Panc1 (cell line): ENCODE results near the gene DOCK4. TPM values are rescaled to one million over a fixed set of nuclear protein-coding genes. Genes with fewer than 3 reads are reported as not detected.

Experiments used
- ATAC-seq: fragments of 200-7000 bp; cut with Tn5 transposase; 2 replicates; pipeline ENCODE4 v1.9.1; 2020; ENCODE audit warnings: mild to moderate bottlenecking, moderate library complexity
- BruUV-seq: library from RNA; stranded (reverse); fragments of 400-500 nt; replicated peaks from 2 replicates; lab custom pipeline; 2021; lab: Mats Ljungman, UMichigan
- CTCF ChIA-PET: fragments of 300-600 bp; sonication (Branson Sonifier 250); formaldehyde crosslinking; loops from one replicate; lab custom pipeline; 2022; ENCODE audit warnings: antibody characterized with exemption; lab: Charles Lee
- POLR2A ChIA-PET: fragments of 300-600 bp; sonication (Branson Sonifier 250); formaldehyde crosslinking; loops from one replicate; lab custom pipeline; 2022; ENCODE audit warnings: antibody characterized with exemption; lab: Charles Lee
- DNase-seq: peaks from one replicate; pipeline ENCODE4 v3.0.0-alpha.2; 2010; ENCODE audit warnings: low read depth, low spot score
- H3K27ac ChIP-seq: 2 replicates; pipeline ENCODE4 v1.5.1; 2011; ENCODE audit warnings: mild to moderate bottlenecking, low read length, inconsistent platforms
- H3K27me3 ChIP-seq: fragments of 200-500 bp; sonication (Bioruptor generic); 2 replicates; pipeline ENCODE4 v1.6.0; 2014; ENCODE audit warnings: low read length, inconsistent platforms; ENCODE audit not compliant: control insufficient read depth, insufficient read depth
- H3K36me3 ChIP-seq: fragments of 200-500 bp; sonication (Bioruptor generic); 2 replicates; pipeline ENCODE4 v1.5.1; 2014; ENCODE audit warnings: inconsistent platforms, mild to moderate bottlenecking, low read length, moderate library complexity; ENCODE audit not compliant: control insufficient read depth, insufficient read depth
- H3K4me1 ChIP-seq: 2 replicates; pipeline ENCODE4 v1.5.1; 2011; ENCODE audit warnings: inconsistent platforms, mild to moderate bottlenecking, low read length, moderate library complexity; ENCODE audit not compliant: control insufficient read depth, insufficient read depth
- H3K4me3 ChIP-seq, 2 experiments: 2 replicates each; pipeline ENCODE4 v1.5.1; 2011 to 2012; ENCODE audit warnings: low read depth in 2 of 2, low read length in 2 of 2, mild to moderate bottlenecking in 2 of 2, inconsistent platforms in 1 of 2, moderate library complexity in 1 of 2
- H3K9me3 ChIP-seq: fragments of 200-500 bp; sonication (Bioruptor generic); 2 replicates; pipeline ENCODE4 v1.5.1; 2014; ENCODE audit warnings: low read depth, mild to moderate bottlenecking, inconsistent platforms, low read length, moderate library complexity; ENCODE audit not compliant: control insufficient read depth, insufficient read depth
- CTCF ChIP-seq: fragments of 450-650 bp; IDR thresholded peaks from 2 replicates; pipeline ENCODE4 v1.5.1; 2017; ENCODE audit warnings: mild to moderate bottlenecking
- POLR2AphosphoS5 ChIP-seq: IDR thresholded peaks from 2 replicates; pipeline ENCODE4 v1.6.1; 2012; ENCODE audit warnings: mild to moderate bottlenecking, low read depth, low read length, moderate library complexity
- REST ChIP-seq, 2 experiments: IDR thresholded peaks; 2 replicates each; pipeline ENCODE4 v1.6.1; 2011 to 2012; ENCODE audit warnings: low read depth in 2 of 2, control low read depth in 1 of 2, low read length in 1 of 2, mild to moderate bottlenecking in 1 of 2, moderate library complexity in 1 of 2; ENCODE audit not compliant: insufficient read depth in 1 of 2
- SIN3A ChIP-seq: IDR thresholded peaks from 2 replicates; pipeline ENCODE4 v1.6.1; 2012; ENCODE audit warnings: low read depth, mild to moderate bottlenecking, low read length, moderate library complexity, borderline replicate concordance; ENCODE audit not compliant: insufficient read depth
- TCF7L2 ChIP-seq: IDR thresholded peaks from 2 replicates; pipeline ENCODE4 v1.6.1; 2011; ENCODE audit warnings: mild to moderate bottlenecking, low read depth, low read length, inconsistent platforms
- in situ Hi-C: cut with HindIII; loops from 2 replicates; pipeline ENCODE4 v1.10.0; 2016; ENCODE audit warnings: low sequenced_read_pairs, low pct_unique_long_range_greater_than_20kb
- intact Hi-C: fragments of 100-400 bp; cut with micrococcal nuclease; formaldehyde crosslinking; loops from one replicate; pipeline ENCODE4 v1.10.0; 2022; ENCODE audit not compliant: unreplicated experiment
- total RNA-seq: library from RNA; stranded (reverse); gene quantifications from one replicate; pipeline ENCODE4 v1.2.1, GENCODE V29; 2021; ENCODE audit not compliant: unreplicated experiment

The DOCK4 gene
- total RNA-seq, 1 experiment from 2014 or later = 10.8 TPM

- in situ Hi-C loops = no loop called here
- Histone ChIP-seq H3K4me1 (no peaks in the 10 kb centered on the region; the same call in 1 of the 2 replicates), H3K27ac (no peak overlapping the region), H3K27me3 (no peaks in the 10 kb centered on the region), H3K36me3 (no peaks in the 10 kb centered on the region), H3K4me3 (no peak overlapping the region), H3K9me3 (no peaks in the 10 kb centered on the region)
- POLR2A ChIA-PET = no interaction called here
- no peak for TF ChIP-seq SIN3A
- no peak for TF ChIP-seq POLR2AphosphoS5
- TF ChIP-seq CTCF = no peak
- no peak for TF ChIP-seq TCF7L2
- no peak for TF ChIP-seq REST (IDR thresholded peaks at IDR 0.05; ENCODE audit: insufficient read depth in 1 of 2, low read depth in 2 of 2, low read length in 1 of 2)
- no peak for DNase-seq
- BruUV-seq = no TSS peak
- ATAC-seq = no peak
- CTCF ChIA-PET = no interaction called here
- intact Hi-C loops = no loop called here
Observed at GRCh38 chr7:112068967-112069366, 137.2 kb downstream of the DOCK4 start.

- no peaks in the 10 kb centered on the region for H3K9me3 ChIP-seq
- ATAC-seq (no peak), DNase-seq (no peak)
- H3K4me3 ChIP-seq = no peak overlapping the region
- in situ Hi-C loops (no loop called here), intact Hi-C loops (no loop called here)
- no TSS peak for BruUV-seq
- H3K36me3 ChIP-seq = no peaks in the 10 kb centered on the region
- ChIA-PET POLR2A (no interaction called here), CTCF (no interaction called here)
- H3K27me3 ChIP-seq = no peaks in the 10 kb centered on the region
- TF ChIP-seq POLR2AphosphoS5 (no peak), TCF7L2 (no peak), REST (IDR thresholded peaks at IDR 0.05; ENCODE audit: insufficient read depth in 1 of 2, low read depth in 2 of 2, low read length in 1 of 2) (no peak), SIN3A (no peak), CTCF (no peak)
- no peak overlapping the region for H3K27ac ChIP-seq
- H3K4me1 ChIP-seq = no peaks in the 10 kb centered on the region; the same call in 1 of the 2 replicates
Observed at GRCh38 chr7:112067632-112068540, 138.3 kb downstream of the DOCK4 start.
